Mesothelial cell of epicardium (in vitro differentiated cells): ENCODE results near the gene SLC41A3. TPM values are rescaled to one million over a fixed set of nuclear protein-coding genes. Genes with fewer than 3 reads are reported as not detected.
A peak's percentile ranks its signal among the peaks of the same experiment; 100 is the strongest.

Experiments used
- DNase-seq, 2 experiments: peaks; one replicate each; pipeline ENCODE4 v3.0.0; 2021; ENCODE audit warnings: low spot score in 2 of 2; ENCODE audit not compliant: unreplicated experiment in 2 of 2
- H3K27ac Mint-ChIP-seq: 2 replicates; pipeline ENCODE4 v1.8.0; 2021; ENCODE audit warnings: mixed read lengths
- H3K27me3 Mint-ChIP-seq: 2 replicates; pipeline ENCODE4 v1.8.0; 2021; ENCODE audit warnings: low read depth, mixed read lengths
- H3K36me3 Mint-ChIP-seq: 2 replicates; pipeline ENCODE4 v1.8.0; 2021; ENCODE audit warnings: mixed read lengths
- H3K4me1 Mint-ChIP-seq: 2 replicates; pipeline ENCODE4 v1.8.0; 2021; ENCODE audit warnings: mixed read lengths
- H3K4me3 Mint-ChIP-seq: 2 replicates; pipeline ENCODE4 v1.8.0; 2021; ENCODE audit warnings: mild to moderate bottlenecking, moderate library complexity, mixed read lengths
- H3K9me3 Mint-ChIP-seq: 2 replicates; pipeline ENCODE4 v1.8.0; 2021; ENCODE audit warnings: mixed read lengths
- CTCF ChIP-seq: fragments of 200-600 bp; sonication (generic); IDR thresholded peaks from one replicate; pipeline ENCODE4 v1.5.0; 2021; ENCODE audit warnings: antibody characterized with exemption; ENCODE audit not compliant: unreplicated experiment
- total RNA-seq: library from RNA; stranded (reverse); gene quantifications from 3 replicates; pipeline ENCODE4 v1.2.1, GENCODE V29; 2021

SLC41A3 gene
- total RNA-seq, 1 donor from 2014 or later: 58.7 TPM

GRCh38 chr3:126082362-126083137, 1.4 kb downstream of the SLC41A3 start:
- no peak for TF ChIP-seq CTCF
- DNase-seq: no peak
- H3K4me3 Mint-ChIP-seq: peak overlapping the region; percentile 77
- H3K27ac Mint-ChIP-seq: peak overlapping the region; percentile 86
- H3K4me1 Mint-ChIP-seq: peaks cover 14% of the 10 kb centered on the region
- H3K36me3 Mint-ChIP-seq: peaks cover 12% of the 10 kb centered on the region
- no peaks in the 10 kb centered on the region for H3K27me3 Mint-ChIP-seq
- H3K9me3 Mint-ChIP-seq: peaks cover 20% of the 10 kb centered on the region

- H3K27ac Mint-ChIP-seq: no peak overlapping the region
- H3K27me3 Mint-ChIP-seq: no peaks in the 10 kb centered on the region
- peak; percentile 52 for TF ChIP-seq CTCF
- no peak for DNase-seq
- peaks cover 17% of the 10 kb centered on the region for H3K9me3 Mint-ChIP-seq
- H3K4me1 Mint-ChIP-seq: peaks cover 14% of the 10 kb centered on the region
- peaks cover 12% of the 10 kb centered on the region for H3K36me3 Mint-ChIP-seq
- no peak overlapping the region for H3K4me3 Mint-ChIP-seq
Observed at GRCh38 chr3:126081618-126082361, 2.1 kb downstream of the SLC41A3 start.

- DNase-seq: no peak
- Mint-ChIP-seq H3K27me3 (no peaks in the 10 kb centered on the region), H3K4me1 (peaks cover 14% of the 10 kb centered on the region), H3K27ac (no peak overlapping the region), H3K4me3 (no peak overlapping the region), H3K9me3 (peaks cover 17% of the 10 kb centered on the region), H3K36me3 (peaks cover 14% of the 10 kb centered on the region)
- TF ChIP-seq CTCF: no peak
Observed at GRCh38 chr3:126080970-126081369, 3.0 kb downstream of the SLC41A3 start.

GRCh38 chr3:126078866-126079265, 5.1 kb downstream of the SLC41A3 start:
- H3K36me3 Mint-ChIP-seq: peaks cover 18% of the 10 kb centered on the region
- no peak for TF ChIP-seq CTCF
- H3K9me3 Mint-ChIP-seq: peaks cover 23% of the 10 kb centered on the region
- no peak overlapping the region for H3K4me3 Mint-ChIP-seq
- H3K27me3 Mint-ChIP-seq: no peaks in the 10 kb centered on the region
- DNase-seq: no peak
- no peak overlapping the region for H3K27ac Mint-ChIP-seq
- H3K4me1 Mint-ChIP-seq: peaks cover 4% of the 10 kb centered on the region

- H3K4me3 Mint-ChIP-seq: no peak overlapping the region
- no peak for DNase-seq
- H3K27ac Mint-ChIP-seq: no peak overlapping the region
Observed at GRCh38 chr3:126077754-126078153, 6.2 kb downstream of the SLC41A3 start.

More at GRCh38 chr3:126077754-126078153, 6.2 kb downstream of the SLC41A3 start:
- Mint-ChIP-seq H3K9me3 (peaks cover 30% of the 10 kb centered on the region), H3K36me3 (peaks cover 25% of the 10 kb centered on the region), H3K27me3 (no peaks in the 10 kb centered on the region), H3K4me1 (peaks cover under 1% of the 10 kb centered on the region)
- TF ChIP-seq CTCF: no peak
